ENCODE data around the gene A4GALT. TPM values are rescaled to one million over a fixed set of nuclear protein-coding genes. Genes with fewer than 3 reads are reported as not detected.

Gene A4GALT
- total and polyA plus RNA-seq, 2 donors (not counting 3 experiments of a cell fraction or from before 2014, with no cell fraction given): 5.4 to 20.7 TPM

DNA sequence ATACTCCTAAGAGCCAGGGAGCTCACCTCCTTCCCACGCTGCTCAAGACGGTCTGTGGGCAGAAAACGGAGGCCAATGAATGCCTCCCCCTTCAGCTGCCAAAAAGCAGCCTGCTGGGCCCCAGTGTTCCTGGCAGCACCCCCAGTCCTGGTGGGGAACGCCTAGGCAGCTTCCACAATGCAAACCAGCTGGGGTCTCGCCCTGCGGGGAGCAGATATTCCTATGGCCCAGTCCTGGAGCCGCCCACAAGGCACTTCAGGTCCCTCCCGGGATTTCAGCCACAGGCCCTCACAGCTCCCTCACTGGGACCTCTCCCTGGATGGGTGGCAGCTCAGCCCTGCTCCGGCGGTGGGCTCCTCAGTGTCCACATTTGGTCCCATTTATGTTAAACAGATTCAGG is 29.2 kb downstream of the A4GALT start:
- POLR2A ChIA-PET: no interaction called here
- no peak overlapping the region for H3K4me3 ChIP-seq (replicated peaks in 1 of 3; ENCODE audit: insufficient read depth in 1 of 3, low read depth in 1 of 3, low read length in 3 of 3)
- peaks cover 0 to 4% of the 10 kb centered on the region in 2 experiments for H3K36me3 ChIP-seq (ENCODE audit: control insufficient read depth in 2 of 2, extremely low read depth in 1 of 2, insufficient read depth in 2 of 2, low read length in 2 of 2)
- H3K9me3 ChIP-seq (replicated peaks; ENCODE audit: control insufficient read depth, insufficient read depth, low read length): no peaks in the 10 kb centered on the region
- H4K20me1 ChIP-seq (replicated peaks; ENCODE audit: control insufficient read depth, extremely low read depth, insufficient read depth, low read length): no peaks in the 10 kb centered on the region
- CTCF ChIA-PET: no interaction called here
- no peaks in the 10 kb centered on the region for H3K4me1 ChIP-seq (ENCODE audit: control insufficient read depth, extremely low read depth, insufficient read depth, low read length)
- H3K27ac ChIP-seq (ENCODE audit: insufficient read depth, low read depth, low read length): no peak overlapping the region
- BruUV-seq (replicated peaks): no TSS peak
- H2AFZ ChIP-seq (ENCODE audit: low read depth, low read length): no peak overlapping the region
- no peak overlapping the region for H3K9ac ChIP-seq (replicated peaks; ENCODE audit: extremely low read depth, insufficient read depth, low read length)
- no peaks in the 10 kb centered on the region for H3K79me2 ChIP-seq (ENCODE audit: control insufficient read depth, insufficient read depth, low read length)
- H3K27me3 ChIP-seq (ENCODE audit: control insufficient read depth in 2 of 2, insufficient read depth in 2 of 2, low read length in 2 of 2): no peaks in the 10 kb centered on the region
- intact Hi-C loops (cut with micrococcal nuclease) (no loop called here), dilution Hi-C loops (cut with MboI; ENCODE audit: extremely low pct_ligation_motif_present, low sequenced_read_pairs) (no loop called here)
- FAIRE-seq (no peak), DNase-seq (ENCODE audit: low read depth, low spot score) (no peak)
- TF ChIP-seq, protein P1, sequence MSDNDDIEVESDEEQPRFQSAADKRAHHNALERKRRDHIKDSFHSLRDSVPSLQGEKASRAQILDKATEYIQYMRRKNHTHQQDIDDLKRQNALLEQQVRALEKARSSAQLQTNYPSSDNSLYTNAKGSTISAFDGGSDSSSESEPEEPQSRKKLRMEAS (IDR thresholded peaks at IDR 0.05; ENCODE audit: insufficient read depth, insufficient read length): no peak
- no peak for TF ChIP-seq JUN (IDR thresholded peaks at IDR 0.05; ENCODE audit: borderline replicate concordance, insufficient read depth, insufficient read length, low read depth)
- TF ChIP-seq, protein P2, sequence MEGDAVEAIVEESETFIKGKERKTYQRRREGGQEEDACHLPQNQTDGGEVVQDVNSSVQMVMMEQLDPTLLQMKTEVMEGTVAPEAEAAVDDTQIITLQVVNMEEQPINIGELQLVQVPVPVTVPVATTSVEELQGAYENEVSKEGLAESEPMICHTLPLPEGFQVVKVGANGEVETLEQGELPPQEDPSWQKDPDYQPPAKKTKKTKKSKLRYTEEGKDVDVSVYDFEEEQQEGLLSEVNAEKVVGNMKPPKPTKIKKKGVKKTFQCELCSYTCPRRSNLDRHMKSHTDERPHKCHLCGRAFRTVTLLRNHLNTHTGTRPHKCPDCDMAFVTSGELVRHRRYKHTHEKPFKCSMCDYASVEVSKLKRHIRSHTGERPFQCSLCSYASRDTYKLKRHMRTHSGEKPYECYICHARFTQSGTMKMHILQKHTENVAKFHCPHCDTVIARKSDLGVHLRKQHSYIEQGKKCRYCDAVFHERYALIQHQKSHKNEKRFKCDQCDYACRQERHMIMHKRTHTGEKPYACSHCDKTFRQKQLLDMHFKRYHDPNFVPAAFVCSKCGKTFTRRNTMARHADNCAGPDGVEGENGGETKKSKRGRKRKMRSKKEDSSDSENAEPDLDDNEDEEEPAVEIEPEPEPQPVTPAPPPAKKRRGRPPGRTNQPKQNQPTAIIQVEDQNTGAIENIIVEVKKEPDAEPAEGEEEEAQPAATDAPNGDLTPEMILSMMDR (IDR thresholded peaks at IDR 0.05; ENCODE audit: extremely low read depth in 1 of 2, insufficient read depth in 1 of 2, low read depth in 1 of 2, low read length in 2 of 2): no peak
- TF ChIP-seq FOS (IDR thresholded peaks at IDR 0.05; ENCODE audit: borderline replicate concordance, insufficient read depth, low read length): no peak
- TF ChIP-seq MYC (IDR thresholded peaks at IDR 0.05; ENCODE audit: low read depth, low read length): no peak
- no peak for TF ChIP-seq GATA2 (IDR thresholded peaks at IDR 0.05; ENCODE audit: insufficient read depth, insufficient read length, low read depth, low read length)
- no peak for TF ChIP-seq POLR2A (IDR thresholded peaks at IDR 0.05; ENCODE audit: low read depth, low read length)
- TF ChIP-seq POLR2AphosphoS5 (IDR thresholded peaks at IDR 0.05; ENCODE audit: insufficient read depth, low read depth, low read length): no peak
- no peak for TF ChIP-seq EZH2 (IDR thresholded peaks at IDR 0.05; ENCODE audit: borderline replicate concordance, low read depth, low read length, severe bottlenecking)
- no peaks in the 10 kb centered on the region for H3K9me1 ChIP-seq (replicated peaks; ENCODE audit: control insufficient read depth, extremely low read depth, insufficient read depth, low read length)
- H3K4me2 ChIP-seq (ENCODE audit: insufficient read depth, low read length): no peak overlapping the region
